Adrenal gland (tissue), 5 donors: Measurements from ENCODE around the gene C20orf141.

ENCODE experiments used
- POLR2A ChIP-seq, 2 donors: fragments of 450-650 bp; IDR thresholded peaks; one replicate each; pipeline ENCODE4 v1.6.1; 2017; ENCODE audit warnings: antibody characterized with exemption in 2 of 2, mild to moderate bottlenecking in 2 of 2, moderate library complexity in 1 of 2
- TF ChIP-seq, protein P1 (sequence below), 6 experiments: fragments of 450-650 bp in 4 of 6; fragments of 200-600 bp in 2 of 6; sonication (generic) in 1 of 6; IDR thresholded peaks; 1 replicate in 5 of 6; 2 replicates in 1 of 6; pipeline versions ENCODE4 v1.5.1 to v1.8.0; 2016 to 2021; ENCODE audit warnings: antibody characterized with exemption in 6 of 6, mild to moderate bottlenecking in 2 of 6, moderate library complexity in 1 of 6
- donor health status: DM: no; HTN: no; CAD: no.

DNA sequence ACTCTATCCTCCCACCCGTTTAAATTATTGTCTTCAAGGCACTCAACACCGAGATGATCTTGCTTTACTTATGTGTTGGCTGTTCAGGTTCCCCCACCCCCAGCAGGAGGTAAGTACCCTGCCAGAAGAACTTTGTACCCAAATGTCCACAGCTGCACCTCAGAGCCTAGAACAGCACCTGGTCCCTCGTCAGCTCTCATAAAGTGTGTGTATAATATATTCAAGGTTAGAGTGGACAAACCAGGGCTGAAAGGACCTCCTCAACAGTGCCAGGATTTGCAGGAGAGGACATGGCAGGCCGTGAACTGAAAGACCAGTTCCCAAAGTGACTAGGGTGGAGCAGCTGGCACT lies 8.5 kb upstream of the C20orf141 start:
- TF ChIP-seq, protein P1, sequence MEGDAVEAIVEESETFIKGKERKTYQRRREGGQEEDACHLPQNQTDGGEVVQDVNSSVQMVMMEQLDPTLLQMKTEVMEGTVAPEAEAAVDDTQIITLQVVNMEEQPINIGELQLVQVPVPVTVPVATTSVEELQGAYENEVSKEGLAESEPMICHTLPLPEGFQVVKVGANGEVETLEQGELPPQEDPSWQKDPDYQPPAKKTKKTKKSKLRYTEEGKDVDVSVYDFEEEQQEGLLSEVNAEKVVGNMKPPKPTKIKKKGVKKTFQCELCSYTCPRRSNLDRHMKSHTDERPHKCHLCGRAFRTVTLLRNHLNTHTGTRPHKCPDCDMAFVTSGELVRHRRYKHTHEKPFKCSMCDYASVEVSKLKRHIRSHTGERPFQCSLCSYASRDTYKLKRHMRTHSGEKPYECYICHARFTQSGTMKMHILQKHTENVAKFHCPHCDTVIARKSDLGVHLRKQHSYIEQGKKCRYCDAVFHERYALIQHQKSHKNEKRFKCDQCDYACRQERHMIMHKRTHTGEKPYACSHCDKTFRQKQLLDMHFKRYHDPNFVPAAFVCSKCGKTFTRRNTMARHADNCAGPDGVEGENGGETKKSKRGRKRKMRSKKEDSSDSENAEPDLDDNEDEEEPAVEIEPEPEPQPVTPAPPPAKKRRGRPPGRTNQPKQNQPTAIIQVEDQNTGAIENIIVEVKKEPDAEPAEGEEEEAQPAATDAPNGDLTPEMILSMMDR (IDR thresholded peaks at IDR 0.05) = no peak
- no peak for TF ChIP-seq POLR2A (IDR thresholded peaks at IDR 0.05)
